ENCODE results near the gene SLC6A20. TPM values are rescaled to one million over a fixed set of nuclear protein-coding genes. Genes with fewer than 3 reads are reported as not detected.

The SLC6A20 gene
- total RNA-seq, 1 donor from 2014 or later: not detected

GRCh38 chr3:45715945-45716344, 80.4 kb downstream of the SLC6A20 start:
- Histone ChIP-seq H3K27me3 (no peaks in the 10 kb centered on the region), H3K79me2 (ENCODE audit: low read depth) (no peaks in the 10 kb centered on the region), H3F3A (ENCODE audit: low read depth) (no peaks in the 10 kb centered on the region), H3K9ac (no peak overlapping the region), H4K20me1 (ENCODE audit: low read depth) (no peaks in the 10 kb centered on the region), H3K27ac (no peak overlapping the region), H3K36me3 (no peaks in the 10 kb centered on the region), H2AFZ (replicated peaks) (no peak overlapping the region), H3K4me1 (no peaks in the 10 kb centered on the region), H3K4me2 (no peak overlapping the region), H3K9me3 (ENCODE audit: low read depth) (no peaks in the 10 kb centered on the region), H3K4me3 (no peak overlapping the region)
- H3K27ac Mint-ChIP-seq: no peak overlapping the region
- TF ChIP-seq EZH2phosphoT487 (IDR thresholded peaks at IDR 0.05): no peak
- no peak for TF ChIP-seq CTCF (IDR thresholded peaks at IDR 0.05)
- TF ChIP-seq EZH2 (IDR thresholded peaks at IDR 0.05): no peak
- no peaks in the 10 kb centered on the region for H3K27me3 Mint-ChIP-seq (ENCODE audit: insufficient read depth, low read depth)
- H3K36me3 Mint-ChIP-seq: peaks cover 24% of the 10 kb centered on the region
- no peak for DNase-seq (ENCODE audit: low spot score)
- H3K4me3 Mint-ChIP-seq: no peak overlapping the region
- no peaks in the 10 kb centered on the region for H3K9me3 Mint-ChIP-seq
- no peaks in the 10 kb centered on the region for H3K4me1 Mint-ChIP-seq

- Mint-ChIP-seq H3K4me3 (no peak overlapping the region), H3K36me3 (peaks cover 25% of the 10 kb centered on the region), H3K27ac (no peak overlapping the region), H3K27me3 (ENCODE audit: insufficient read depth, low read depth) (no peaks in the 10 kb centered on the region), H3K9me3 (no peaks in the 10 kb centered on the region), H3K4me1 (no peaks in the 10 kb centered on the region)
- H4K20me1 ChIP-seq (ENCODE audit: low read depth): no peaks in the 10 kb centered on the region
- H3F3A ChIP-seq (ENCODE audit: low read depth): no peaks in the 10 kb centered on the region
- H3K9ac ChIP-seq: no peak overlapping the region
- H3K27me3 ChIP-seq: no peaks in the 10 kb centered on the region
- peaks cover 3% of the 10 kb centered on the region for H3K36me3 ChIP-seq
- no peaks in the 10 kb centered on the region for H3K4me1 ChIP-seq
- H3K4me2 ChIP-seq: no peak overlapping the region
- H3K4me3 ChIP-seq: no peak overlapping the region
- no peak for TF ChIP-seq EZH2 (IDR thresholded peaks at IDR 0.05)
- TF ChIP-seq CTCF (IDR thresholded peaks at IDR 0.05): no peak
- no peak for TF ChIP-seq EZH2phosphoT487 (IDR thresholded peaks at IDR 0.05)
- no peak for DNase-seq (ENCODE audit: low spot score)
- H3K9me3 ChIP-seq (ENCODE audit: low read depth): no peaks in the 10 kb centered on the region
- H2AFZ ChIP-seq (replicated peaks): no peak overlapping the region
- no peak overlapping the region for H3K27ac ChIP-seq
- no peaks in the 10 kb centered on the region for H3K79me2 ChIP-seq (ENCODE audit: low read depth)
Measured at GRCh38 chr3:45712434-45713110, 83.8 kb downstream of the SLC6A20 start.

- no peak for TF ChIP-seq EZH2 (IDR thresholded peaks at IDR 0.05)
- no peak for TF ChIP-seq CTCF (IDR thresholded peaks at IDR 0.05)
- no peak for TF ChIP-seq EZH2phosphoT487 (IDR thresholded peaks at IDR 0.05)
Measured at GRCh38 chr3:45711931-45712330, 84.4 kb downstream of the SLC6A20 start.

More at GRCh38 chr3:45711931-45712330, 84.4 kb downstream of the SLC6A20 start:
- H3K27ac ChIP-seq: no peak overlapping the region
- H3F3A ChIP-seq (ENCODE audit: low read depth): no peaks in the 10 kb centered on the region
- Mint-ChIP-seq H3K27ac (no peak overlapping the region), H3K4me1 (no peaks in the 10 kb centered on the region), H3K4me3 (no peak overlapping the region), H3K9me3 (no peaks in the 10 kb centered on the region), H3K27me3 (ENCODE audit: insufficient read depth, low read depth) (no peaks in the 10 kb centered on the region), H3K36me3 (peaks cover 30% of the 10 kb centered on the region)
- no peak overlapping the region for H2AFZ ChIP-seq (replicated peaks)
- H3K27me3 ChIP-seq: no peaks in the 10 kb centered on the region
- H3K9me3 ChIP-seq (ENCODE audit: low read depth): no peaks in the 10 kb centered on the region
- H3K36me3 ChIP-seq: peaks cover 3% of the 10 kb centered on the region
- H3K79me2 ChIP-seq (ENCODE audit: low read depth): no peaks in the 10 kb centered on the region
- no peak overlapping the region for H3K4me3 ChIP-seq
- H4K20me1 ChIP-seq (ENCODE audit: low read depth): peaks cover 3% of the 10 kb centered on the region
- no peaks in the 10 kb centered on the region for H3K4me1 ChIP-seq
- H3K9ac ChIP-seq: no peak overlapping the region
- no peak for DNase-seq (ENCODE audit: low spot score)
- no peak overlapping the region for H3K4me2 ChIP-seq

Data from neural progenitor cell (in vitro differentiated cells).